ENCODE measurements around the gene CDK14. TPM values are rescaled to one million over a fixed set of nuclear protein-coding genes. Genes with fewer than 3 reads are reported as not detected.

The CDK14 gene
- polyA plus RNA-seq, 1 donor from 2014 or later: 25.1 TPM

DNA sequence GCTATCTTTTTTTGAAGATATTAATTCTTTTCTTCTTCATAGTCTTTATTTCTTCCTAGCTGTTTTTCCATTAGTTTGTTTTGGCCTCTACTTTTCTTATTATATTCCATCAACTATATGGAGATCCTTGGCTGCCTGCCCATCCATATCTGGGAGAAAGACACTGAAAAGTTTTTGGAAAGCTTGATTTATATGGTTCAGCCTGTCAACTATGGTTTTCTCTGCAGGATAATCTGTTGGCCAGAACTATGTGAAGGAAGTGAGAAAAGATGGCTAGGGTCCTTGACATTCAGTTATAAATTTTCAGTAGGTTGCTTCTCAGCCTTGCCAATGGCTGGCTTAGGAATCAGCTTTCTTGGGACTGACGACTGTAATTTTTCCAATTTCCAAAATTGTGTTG, 10.0 kb upstream of the CDK14 start:
- no peak for TF ChIP-seq POLR2AphosphoS5 (IDR thresholded peaks at IDR 0.05)
- no peak for TF ChIP-seq TAF1 (IDR thresholded peaks at IDR 0.05; ENCODE audit: low read depth)
- TF ChIP-seq RAD21 (conservative IDR thresholded peaks at IDR 0.05): no peak
- no peak for TF ChIP-seq SMC3 (conservative IDR thresholded peaks at IDR 0.05; ENCODE audit: poor library complexity)
- TF ChIP-seq MXI1 (conservative IDR thresholded peaks at IDR 0.05; ENCODE audit: poor library complexity, severe bottlenecking): no peak
- TF ChIP-seq EP300 (conservative IDR thresholded peaks at IDR 0.05; ENCODE audit: poor library complexity, severe bottlenecking): no peak
- TF ChIP-seq EZH2 (IDR thresholded peaks at IDR 0.05; ENCODE audit: borderline replicate concordance, insufficient read depth, low read length, poor library complexity, severe bottlenecking): no peak
- TF ChIP-seq, protein P1, sequence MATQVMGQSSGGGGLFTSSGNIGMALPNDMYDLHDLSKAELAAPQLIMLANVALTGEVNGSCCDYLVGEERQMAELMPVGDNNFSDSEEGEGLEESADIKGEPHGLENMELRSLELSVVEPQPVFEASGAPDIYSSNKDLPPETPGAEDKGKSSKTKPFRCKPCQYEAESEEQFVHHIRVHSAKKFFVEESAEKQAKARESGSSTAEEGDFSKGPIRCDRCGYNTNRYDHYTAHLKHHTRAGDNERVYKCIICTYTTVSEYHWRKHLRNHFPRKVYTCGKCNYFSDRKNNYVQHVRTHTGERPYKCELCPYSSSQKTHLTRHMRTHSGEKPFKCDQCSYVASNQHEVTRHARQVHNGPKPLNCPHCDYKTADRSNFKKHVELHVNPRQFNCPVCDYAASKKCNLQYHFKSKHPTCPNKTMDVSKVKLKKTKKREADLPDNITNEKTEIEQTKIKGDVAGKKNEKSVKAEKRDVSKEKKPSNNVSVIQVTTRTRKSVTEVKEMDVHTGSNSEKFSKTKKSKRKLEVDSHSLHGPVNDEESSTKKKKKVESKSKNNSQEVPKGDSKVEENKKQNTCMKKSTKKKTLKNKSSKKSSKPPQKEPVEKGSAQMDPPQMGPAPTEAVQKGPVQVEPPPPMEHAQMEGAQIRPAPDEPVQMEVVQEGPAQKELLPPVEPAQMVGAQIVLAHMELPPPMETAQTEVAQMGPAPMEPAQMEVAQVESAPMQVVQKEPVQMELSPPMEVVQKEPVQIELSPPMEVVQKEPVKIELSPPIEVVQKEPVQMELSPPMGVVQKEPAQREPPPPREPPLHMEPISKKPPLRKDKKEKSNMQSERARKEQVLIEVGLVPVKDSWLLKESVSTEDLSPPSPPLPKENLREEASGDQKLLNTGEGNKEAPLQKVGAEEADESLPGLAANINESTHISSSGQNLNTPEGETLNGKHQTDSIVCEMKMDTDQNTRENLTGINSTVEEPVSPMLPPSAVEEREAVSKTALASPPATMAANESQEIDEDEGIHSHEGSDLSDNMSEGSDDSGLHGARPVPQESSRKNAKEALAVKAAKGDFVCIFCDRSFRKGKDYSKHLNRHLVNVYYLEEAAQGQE (IDR thresholded peaks at IDR 0.05; ENCODE audit: borderline replicate concordance): no peak
- TF ChIP-seq, protein P2, sequence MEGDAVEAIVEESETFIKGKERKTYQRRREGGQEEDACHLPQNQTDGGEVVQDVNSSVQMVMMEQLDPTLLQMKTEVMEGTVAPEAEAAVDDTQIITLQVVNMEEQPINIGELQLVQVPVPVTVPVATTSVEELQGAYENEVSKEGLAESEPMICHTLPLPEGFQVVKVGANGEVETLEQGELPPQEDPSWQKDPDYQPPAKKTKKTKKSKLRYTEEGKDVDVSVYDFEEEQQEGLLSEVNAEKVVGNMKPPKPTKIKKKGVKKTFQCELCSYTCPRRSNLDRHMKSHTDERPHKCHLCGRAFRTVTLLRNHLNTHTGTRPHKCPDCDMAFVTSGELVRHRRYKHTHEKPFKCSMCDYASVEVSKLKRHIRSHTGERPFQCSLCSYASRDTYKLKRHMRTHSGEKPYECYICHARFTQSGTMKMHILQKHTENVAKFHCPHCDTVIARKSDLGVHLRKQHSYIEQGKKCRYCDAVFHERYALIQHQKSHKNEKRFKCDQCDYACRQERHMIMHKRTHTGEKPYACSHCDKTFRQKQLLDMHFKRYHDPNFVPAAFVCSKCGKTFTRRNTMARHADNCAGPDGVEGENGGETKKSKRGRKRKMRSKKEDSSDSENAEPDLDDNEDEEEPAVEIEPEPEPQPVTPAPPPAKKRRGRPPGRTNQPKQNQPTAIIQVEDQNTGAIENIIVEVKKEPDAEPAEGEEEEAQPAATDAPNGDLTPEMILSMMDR (IDR thresholded peaks at IDR 0.05; ENCODE audit: poor library complexity, severe bottlenecking): no peak
- no peaks in the 10 kb centered on the region for H3K9me3 ChIP-seq (ENCODE audit: low read length)
- H2AFZ ChIP-seq (ENCODE audit: low read depth, low read length): no peak overlapping the region

DNA sequence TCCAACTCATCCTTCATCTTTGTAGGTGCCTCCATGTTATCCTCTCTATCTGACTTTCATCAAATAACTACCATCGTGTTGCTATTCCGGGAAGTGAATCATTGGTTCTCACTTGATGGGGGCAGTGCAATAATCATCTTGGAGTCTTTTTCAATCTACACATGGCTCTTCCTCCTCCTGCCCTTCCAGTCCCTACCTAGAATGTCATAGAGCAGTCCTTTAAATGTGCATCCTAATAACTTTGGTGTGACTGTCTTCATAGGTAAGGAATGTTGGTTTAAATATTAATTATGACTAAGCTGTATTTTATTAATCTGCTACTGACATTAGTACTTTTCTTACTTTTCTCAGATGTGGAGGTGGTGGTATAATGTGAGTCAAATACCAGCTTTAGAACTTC, 8.4 kb upstream of the CDK14 start:
- Histone ChIP-seq H3K4me2 (ENCODE audit: low read length) (no peak overlapping the region), H3K9ac (ENCODE audit: low read length) (no peak overlapping the region), H3F3A (ENCODE audit: insufficient read depth, low read length, poor library complexity, severe bottlenecking) (no peaks in the 10 kb centered on the region), H2AFZ (ENCODE audit: low read depth, low read length) (no peak overlapping the region), H4K20me1 (ENCODE audit: insufficient read depth) (no peaks in the 10 kb centered on the region), H3K79me2 (replicated peaks; ENCODE audit: insufficient read depth, low read length) (no peaks in the 10 kb centered on the region), H3K36me3 (ENCODE audit: insufficient read depth, low read length) (no peaks in the 10 kb centered on the region), H3K9me2 (ENCODE audit: insufficient read depth, low read length) (no peaks in the 10 kb centered on the region), H3K27ac (ENCODE audit: low read length) (no peak overlapping the region), H3K9me3 (ENCODE audit: low read length) (no peaks in the 10 kb centered on the region), H3K4me3 (ENCODE audit: low read length) (no peak overlapping the region), H3K27me3 (ENCODE audit: insufficient read depth, low read depth, low read length) (no peaks in the 10 kb centered on the region)
- TF ChIP-seq, protein P1 (IDR thresholded peaks at IDR 0.05; ENCODE audit: borderline replicate concordance): no peak
- no peak for TF ChIP-seq MXI1 (conservative IDR thresholded peaks at IDR 0.05; ENCODE audit: poor library complexity, severe bottlenecking)
- no peak for TF ChIP-seq SMC3 (conservative IDR thresholded peaks at IDR 0.05; ENCODE audit: poor library complexity)
- no peak for TF ChIP-seq POLR2AphosphoS5 (IDR thresholded peaks at IDR 0.05)
- TF ChIP-seq, protein P2 (IDR thresholded peaks at IDR 0.05; ENCODE audit: poor library complexity, severe bottlenecking): no peak
- TF ChIP-seq RAD21 (conservative IDR thresholded peaks at IDR 0.05): no peak
- TF ChIP-seq TAF1 (IDR thresholded peaks at IDR 0.05; ENCODE audit: low read depth): no peak
- TF ChIP-seq EP300 (conservative IDR thresholded peaks at IDR 0.05; ENCODE audit: poor library complexity, severe bottlenecking): no peak
- TF ChIP-seq EZH2 (IDR thresholded peaks at IDR 0.05; ENCODE audit: borderline replicate concordance, insufficient read depth, low read length, poor library complexity, severe bottlenecking): no peak

More for the DNA sequence above, 10.0 kb upstream of the CDK14 start:
- Histone ChIP-seq H3K36me3 (ENCODE audit: insufficient read depth, low read length) (no peaks in the 10 kb centered on the region), H3K9me2 (ENCODE audit: insufficient read depth, low read length) (no peaks in the 10 kb centered on the region), H4K20me1 (ENCODE audit: insufficient read depth) (no peaks in the 10 kb centered on the region), H3F3A (ENCODE audit: insufficient read depth, low read length, poor library complexity, severe bottlenecking) (no peaks in the 10 kb centered on the region), H3K9ac (ENCODE audit: low read length) (no peak overlapping the region), H3K27me3 (ENCODE audit: insufficient read depth, low read depth, low read length) (no peaks in the 10 kb centered on the region), H3K79me2 (replicated peaks; ENCODE audit: insufficient read depth, low read length) (no peaks in the 10 kb centered on the region), H3K4me3 (ENCODE audit: low read length) (no peak overlapping the region), H3K4me2 (ENCODE audit: low read length) (no peak overlapping the region), H3K27ac (ENCODE audit: low read length) (no peak overlapping the region)
